ENCODE measurements around the gene RFX7.

DNA sequence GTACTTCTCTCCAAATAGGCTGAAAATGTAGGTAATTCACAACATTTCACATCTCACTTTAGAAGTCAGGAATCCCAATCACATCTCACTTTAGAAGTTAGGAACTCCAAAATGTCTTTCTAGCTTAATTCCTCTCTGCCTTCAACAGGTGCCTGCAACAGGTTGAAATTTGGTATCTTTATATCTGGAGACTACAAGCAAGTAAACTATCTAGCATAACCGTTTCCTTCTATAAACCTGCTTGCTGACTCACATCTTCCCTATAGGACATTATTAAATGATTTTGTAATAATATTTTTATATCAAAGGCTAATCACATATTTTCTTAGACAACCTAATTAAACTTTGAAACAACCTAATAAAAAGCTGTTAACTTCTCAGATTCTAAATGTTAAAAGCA lies 18.2 kb downstream of the RFX7 start:
- TF ChIP-seq, protein P1, sequence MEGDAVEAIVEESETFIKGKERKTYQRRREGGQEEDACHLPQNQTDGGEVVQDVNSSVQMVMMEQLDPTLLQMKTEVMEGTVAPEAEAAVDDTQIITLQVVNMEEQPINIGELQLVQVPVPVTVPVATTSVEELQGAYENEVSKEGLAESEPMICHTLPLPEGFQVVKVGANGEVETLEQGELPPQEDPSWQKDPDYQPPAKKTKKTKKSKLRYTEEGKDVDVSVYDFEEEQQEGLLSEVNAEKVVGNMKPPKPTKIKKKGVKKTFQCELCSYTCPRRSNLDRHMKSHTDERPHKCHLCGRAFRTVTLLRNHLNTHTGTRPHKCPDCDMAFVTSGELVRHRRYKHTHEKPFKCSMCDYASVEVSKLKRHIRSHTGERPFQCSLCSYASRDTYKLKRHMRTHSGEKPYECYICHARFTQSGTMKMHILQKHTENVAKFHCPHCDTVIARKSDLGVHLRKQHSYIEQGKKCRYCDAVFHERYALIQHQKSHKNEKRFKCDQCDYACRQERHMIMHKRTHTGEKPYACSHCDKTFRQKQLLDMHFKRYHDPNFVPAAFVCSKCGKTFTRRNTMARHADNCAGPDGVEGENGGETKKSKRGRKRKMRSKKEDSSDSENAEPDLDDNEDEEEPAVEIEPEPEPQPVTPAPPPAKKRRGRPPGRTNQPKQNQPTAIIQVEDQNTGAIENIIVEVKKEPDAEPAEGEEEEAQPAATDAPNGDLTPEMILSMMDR (IDR thresholded peaks at IDR 0.05; ENCODE audit: insufficient read depth, low read length, poor library complexity, severe bottlenecking): no peak
- no peak for TF ChIP-seq EZH2phosphoT487 (conservative IDR thresholded peaks at IDR 0.05; ENCODE audit: low read length)

Measured in SU-DHL-6 (cell line).